HG03457 (cell line): ENCODE data around the gene TNNI3K.

Source experiments
- ATAC-seq: cut with Tn5 transposase; IDR thresholded peaks from one replicate; pipeline ENCODE4 v1.9.1; 2021; ENCODE audit warnings: moderate number of reproducible peaks; ENCODE audit not compliant: unreplicated experiment

TNNI3K gene

GRCh38 chr1:74429580-74429979, 194.4 kb downstream of the TNNI3K start:
- no peak for ATAC-seq

- no peak for ATAC-seq
Measured at GRCh38 chr1:74430342-74430934, 195.3 kb downstream of the TNNI3K start.

GRCh38 chr1:74431531-74431930, 196.3 kb downstream of the TNNI3K start:
- no peak for ATAC-seq

GRCh38 chr1:74432325-74432724, 197.1 kb downstream of the TNNI3K start:
- ATAC-seq = no peak

GRCh38 chr1:74434321-74434720, 199.1 kb downstream of the TNNI3K start:
- ATAC-seq = no peak

- no peak for ATAC-seq
Measured at GRCh38 chr1:74436078-74436477, 200.9 kb downstream of the TNNI3K start.

GRCh38 chr1:74437035-74437434, 201.8 kb downstream of the TNNI3K start:
- ATAC-seq = no peak

GRCh38 chr1:74452035-74452434, 216.8 kb downstream of the TNNI3K start:
- ATAC-seq = no peak

- no peak for ATAC-seq
Measured at GRCh38 chr1:74453277-74453676, 218.1 kb downstream of the TNNI3K start.

GRCh38 chr1:74455390-74455789, 220.2 kb downstream of the TNNI3K start:
- no peak for ATAC-seq

GRCh38 chr1:74457253-74457652, 222.1 kb downstream of the TNNI3K start:
- no peak for ATAC-seq

GRCh38 chr1:74463333-74463988, 228.3 kb downstream of the TNNI3K start:
- ATAC-seq = no peak

- no peak for ATAC-seq
Measured at GRCh38 chr1:74464037-74464436, 228.8 kb downstream of the TNNI3K start.

GRCh38 chr1:74465193-74465681, 230.1 kb downstream of the TNNI3K start:
- ATAC-seq = no peak

- no peak for ATAC-seq
Measured at GRCh38 chr1:74467786-74468377, 232.7 kb downstream of the TNNI3K start.

- no peak for ATAC-seq
Measured at GRCh38 chr1:74468982-74469603, 233.9 kb downstream of the TNNI3K start.

- ATAC-seq = no peak
Measured at GRCh38 chr1:74470251-74470650, 235.1 kb downstream of the TNNI3K start.

GRCh38 chr1:74470936-74471335, 235.7 kb downstream of the TNNI3K start:
- ATAC-seq = no peak

GRCh38 chr1:74471470-74471869, 236.3 kb downstream of the TNNI3K start:
- ATAC-seq = no peak

GRCh38 chr1:74474585-74474984, 239.4 kb downstream of the TNNI3K start:
- no peak for ATAC-seq

GRCh38 chr1:74478979-74479378, 243.8 kb downstream of the TNNI3K start:
- no peak for ATAC-seq

GRCh38 chr1:74480068-74480467, 244.9 kb downstream of the TNNI3K start:
- ATAC-seq = no peak
